ENCODE results near the gene GLDN.

GLDN gene

DNA sequence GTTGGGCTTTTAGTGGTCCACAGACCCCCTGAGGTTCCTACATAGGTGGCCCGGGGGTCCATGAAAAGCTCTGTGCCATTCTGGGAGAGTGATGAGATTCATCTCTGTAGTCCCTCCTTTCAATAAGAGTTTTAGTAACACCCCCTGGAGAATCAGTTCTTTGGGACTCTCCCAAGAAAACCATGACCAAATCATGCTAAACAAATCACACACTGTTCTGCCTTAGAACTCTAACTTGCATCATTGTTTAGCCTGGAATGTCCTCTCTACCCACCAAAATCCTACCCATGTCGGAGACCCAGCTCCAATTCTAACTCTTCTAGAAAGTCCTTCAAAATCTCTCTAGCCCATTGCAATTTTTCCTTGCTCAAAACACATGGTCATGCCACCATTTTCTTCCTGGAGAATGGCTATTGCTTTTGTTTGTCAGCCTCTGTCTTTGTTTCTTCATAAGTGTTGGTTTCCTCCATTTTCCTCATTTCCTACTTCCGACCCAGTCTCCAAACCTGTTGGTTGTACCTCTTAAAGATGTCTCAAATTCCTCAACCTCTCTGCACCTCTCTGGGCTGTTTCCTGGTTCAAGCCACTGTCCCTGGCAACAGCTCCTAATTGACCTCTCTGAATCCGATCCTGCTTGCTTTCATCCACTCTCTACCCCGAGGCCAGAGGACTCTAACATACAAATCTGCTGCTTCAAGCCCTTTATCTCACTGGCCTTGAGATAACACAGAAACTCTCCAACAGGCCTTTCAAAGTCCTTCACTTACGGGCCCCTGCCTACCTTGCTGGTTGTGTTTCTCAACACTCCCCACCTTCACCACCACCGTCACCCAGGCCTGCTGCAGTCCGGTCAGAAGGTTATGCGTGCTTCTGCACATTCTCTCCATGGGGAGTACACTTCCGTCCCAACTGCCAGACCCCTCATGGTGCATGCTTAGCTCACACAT is 26.8 kb upstream of the GLDN start:
- DNase-seq (ENCODE audit: low read depth) = no peak
- no peak for TF ChIP-seq CTCF (IDR thresholded peaks at IDR 0.05; ENCODE audit: control insufficient read depth, extremely low read depth, insufficient read depth)
- H3K4me3 ChIP-seq (ENCODE audit: low read depth, low read length) = no peak overlapping the region

DNA sequence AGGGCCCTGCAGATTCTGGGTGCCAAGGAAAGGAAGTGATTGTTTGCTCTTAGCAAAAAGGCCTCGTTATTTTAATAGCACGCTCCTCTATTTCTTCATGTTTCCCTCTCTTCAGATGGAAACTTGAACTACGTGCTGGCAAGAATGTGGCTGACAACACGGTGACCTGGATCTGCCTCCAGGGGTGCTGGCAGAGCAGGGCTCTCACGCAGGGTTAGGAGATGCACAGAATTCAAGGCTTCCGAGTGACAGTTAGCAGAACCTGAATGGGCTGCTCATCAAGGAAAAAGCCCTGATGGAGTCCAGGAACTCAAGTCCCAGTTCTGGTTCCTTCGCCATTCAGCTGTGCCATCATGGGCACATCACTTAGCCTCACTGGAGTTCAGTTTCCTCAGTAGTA is 25.7 kb upstream of the GLDN start:
- DNase-seq (ENCODE audit: low read depth) = no peak
- no peak for TF ChIP-seq CTCF (IDR thresholded peaks at IDR 0.05; ENCODE audit: control insufficient read depth, extremely low read depth, insufficient read depth)
- no peak overlapping the region for H3K4me3 ChIP-seq (ENCODE audit: low read depth, low read length)

DNA sequence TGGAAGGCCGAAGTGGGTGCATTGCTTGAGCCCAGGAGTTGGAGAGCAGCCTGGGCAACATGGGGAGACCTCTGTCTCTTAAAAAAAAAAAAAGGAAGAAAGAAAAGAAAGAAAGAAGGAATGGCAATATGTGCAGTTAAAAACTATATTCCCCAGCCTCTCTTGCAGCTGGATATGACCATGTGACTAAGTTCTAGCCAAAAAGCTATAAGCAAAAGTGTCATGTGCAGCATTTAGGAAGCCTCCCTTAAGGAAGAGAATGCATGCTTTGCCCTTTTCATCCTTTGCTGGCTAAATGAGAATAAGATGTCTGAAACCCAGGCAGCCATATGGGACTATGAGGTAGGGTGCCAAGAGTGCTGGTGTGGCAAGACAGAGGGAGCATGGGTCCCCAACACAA is 24.8 kb upstream of the GLDN start:
- no peak for TF ChIP-seq CTCF (IDR thresholded peaks at IDR 0.05; ENCODE audit: control insufficient read depth, extremely low read depth, insufficient read depth)
- DNase-seq (ENCODE audit: low read depth) = no peak
- H3K4me3 ChIP-seq (ENCODE audit: low read depth, low read length) = no peak overlapping the region

DNA sequence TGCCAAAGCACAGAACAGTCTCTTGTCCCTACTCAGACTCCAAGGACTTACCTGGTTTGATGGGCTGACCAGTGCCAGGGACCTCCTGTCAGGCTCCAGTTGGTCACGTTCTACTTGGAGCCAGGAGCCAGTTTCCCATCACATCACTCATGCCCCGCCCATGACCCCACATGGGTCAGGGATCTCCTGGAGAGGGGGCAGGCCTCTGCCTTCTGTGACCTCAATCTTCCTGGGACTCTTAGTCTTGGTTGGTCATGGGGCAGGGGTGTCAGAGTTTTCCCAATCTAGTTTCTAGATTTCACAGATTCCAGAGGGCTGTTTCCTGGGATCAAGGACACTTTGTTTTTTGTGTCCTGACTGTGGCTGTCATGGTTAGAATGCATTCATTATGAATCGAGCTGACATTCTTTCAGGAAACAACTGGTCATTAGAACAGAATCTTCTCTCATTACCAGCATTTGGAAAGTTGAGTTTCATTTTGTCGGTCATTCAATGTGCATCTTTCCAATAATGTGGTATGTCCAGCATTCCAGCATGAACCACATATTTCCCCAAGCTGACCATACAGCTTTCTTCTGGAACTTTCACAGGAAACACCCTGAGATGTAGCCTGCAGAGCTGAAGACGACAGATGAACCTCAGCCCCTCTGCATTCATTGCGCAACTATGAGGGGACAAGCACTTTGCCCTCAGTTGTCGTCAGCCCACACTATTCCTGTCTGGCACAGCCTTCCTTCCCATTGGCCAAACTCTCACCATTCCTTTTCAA is 22.9 kb upstream of the GLDN start:
- no peak for TF ChIP-seq CTCF (IDR thresholded peaks at IDR 0.05; ENCODE audit: control insufficient read depth, extremely low read depth, insufficient read depth)
- no peak overlapping the region for H3K4me3 ChIP-seq (ENCODE audit: low read depth, low read length)
- DNase-seq (ENCODE audit: low read depth) = no peak

DNA sequence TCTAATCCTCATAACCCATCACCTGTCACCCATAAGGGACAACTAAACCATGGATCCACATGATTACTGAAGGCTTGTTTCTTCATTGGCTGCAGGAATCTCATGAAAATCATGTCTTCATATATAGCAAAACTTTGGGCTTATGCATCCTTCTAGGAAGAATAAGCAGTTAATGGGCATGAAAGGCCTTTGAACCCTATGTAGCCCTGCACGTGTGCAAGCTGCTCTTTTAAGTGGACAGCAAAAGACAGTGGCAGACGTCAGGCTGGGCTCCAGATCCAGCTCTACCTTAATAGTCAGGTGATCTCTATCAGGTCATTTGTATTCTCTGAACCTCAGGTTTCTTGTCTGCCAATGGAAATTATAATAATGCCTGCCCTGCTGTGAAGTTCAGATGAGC is 21.9 kb upstream of the GLDN start:
- H3K4me3 ChIP-seq (ENCODE audit: low read depth, low read length) = no peak overlapping the region
- DNase-seq (ENCODE audit: low read depth) = no peak
- TF ChIP-seq CTCF (IDR thresholded peaks at IDR 0.05; ENCODE audit: control insufficient read depth, extremely low read depth, insufficient read depth) = no peak

DNA sequence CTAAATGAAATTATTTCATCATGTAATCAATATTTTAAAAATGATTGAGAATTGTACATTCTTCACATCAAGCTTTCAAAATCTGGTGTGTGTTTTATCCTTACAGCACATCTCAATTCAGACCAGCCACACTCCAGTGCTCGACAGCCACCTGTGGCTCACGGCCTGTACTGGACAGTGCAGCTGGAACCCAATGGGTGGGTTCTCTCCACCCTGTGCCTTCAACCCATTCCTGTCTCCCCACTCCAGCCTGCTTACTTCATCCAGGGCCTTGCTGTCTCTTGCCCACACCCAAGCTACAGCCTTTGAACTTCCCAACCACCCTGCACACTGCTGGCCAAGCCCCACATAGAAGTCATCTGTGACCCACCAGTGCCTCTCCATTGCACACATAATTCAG is 20.6 kb upstream of the GLDN start:
- TF ChIP-seq CTCF (IDR thresholded peaks at IDR 0.05; ENCODE audit: control insufficient read depth, extremely low read depth, insufficient read depth) = no peak
- no peak for DNase-seq (ENCODE audit: low read depth)

More for the DNA sequence above, 20.6 kb upstream of the GLDN start:
- no peak overlapping the region for H3K4me3 ChIP-seq (ENCODE audit: low read depth, low read length)

Measured in LNCaP clone FGC (cell line).